ENCODE measurements around the gene CLK3. TPM values are rescaled to one million over a fixed set of nuclear protein-coding genes. Genes with fewer than 3 reads are reported as not detected.
"Not testable (repeated sequence)": the region's sequence is repeated elsewhere in the genome, so short reads cannot be mapped to it uniquely, and the experiment has no call there.

Gene CLK3
- polyA plus RNA-seq (2013, experiment 1 of 2; ENCODE audit: insufficient read length): 44.2 TPM
- 45.5 TPM for polyA plus RNA-seq (2013, experiment 2 of 2; ENCODE audit: insufficient read length)

- DNase-seq: peak; percentile 94
Observed at GRCh38 chr15:74615508-74616365, at the start of gene CLK3. TSS of gene CLK3 (plus strand) at chr15:74615836. CDS start at chr15:74619197, 3,361 bp downstream.

- DNase-seq: no peak
Observed at GRCh38 chr15:74568594-74568993, 47.0 kb upstream of the CLK3 start.

- DNase-seq: no peak
Observed at GRCh38 chr15:74569731-74570070, 45.9 kb upstream of the CLK3 start.

DNA sequence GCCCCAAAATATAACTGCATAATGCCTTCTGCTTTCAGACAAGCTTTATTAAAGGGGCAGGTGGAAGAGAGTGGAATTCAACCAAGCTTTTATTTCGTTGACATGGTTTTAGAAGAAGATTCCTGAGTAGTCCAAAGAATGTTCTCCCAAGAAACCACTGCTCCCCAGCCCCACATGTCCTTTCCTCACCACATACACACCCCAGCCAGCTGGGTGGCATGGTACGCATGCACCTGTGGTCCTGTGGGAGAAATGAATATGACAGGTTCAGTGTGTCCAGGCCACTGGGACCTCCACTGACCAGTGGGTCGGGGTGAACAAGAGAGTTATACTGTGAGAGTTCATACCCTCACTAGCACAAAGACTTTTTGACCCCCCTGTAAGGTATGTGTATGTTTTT lies 44.4 kb upstream of the CLK3 start:
- DNase-seq: no peak

GRCh38 chr15:74573987-74574386 lies 41.6 kb upstream of the CLK3 start:
- no peak for DNase-seq

DNA sequence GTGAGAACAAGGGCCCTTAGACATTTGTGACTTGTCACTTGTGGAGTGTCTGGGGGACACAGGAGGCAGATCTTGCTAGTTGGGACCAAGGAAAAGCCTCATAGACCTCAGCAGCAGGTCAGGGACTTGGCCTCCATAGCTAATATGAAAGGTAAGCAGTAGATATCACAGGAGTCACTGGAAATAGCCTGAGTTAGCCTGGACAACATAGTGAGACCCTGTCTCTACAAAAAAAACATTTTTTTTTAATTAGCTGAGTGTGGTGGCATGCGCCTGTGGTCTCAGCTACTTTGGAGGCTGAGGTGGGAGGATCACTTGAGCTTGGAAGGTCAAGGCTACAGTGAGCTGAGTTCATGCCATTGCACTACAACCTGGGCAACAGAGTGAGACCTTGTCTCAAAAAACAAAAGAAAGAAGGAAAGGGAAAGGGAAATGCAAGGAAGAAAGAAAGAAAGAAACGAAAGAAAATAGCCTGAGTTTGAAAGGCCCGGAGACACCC lies 37.1 kb upstream of the CLK3 start:
- DNase-seq: no peak

DNA sequence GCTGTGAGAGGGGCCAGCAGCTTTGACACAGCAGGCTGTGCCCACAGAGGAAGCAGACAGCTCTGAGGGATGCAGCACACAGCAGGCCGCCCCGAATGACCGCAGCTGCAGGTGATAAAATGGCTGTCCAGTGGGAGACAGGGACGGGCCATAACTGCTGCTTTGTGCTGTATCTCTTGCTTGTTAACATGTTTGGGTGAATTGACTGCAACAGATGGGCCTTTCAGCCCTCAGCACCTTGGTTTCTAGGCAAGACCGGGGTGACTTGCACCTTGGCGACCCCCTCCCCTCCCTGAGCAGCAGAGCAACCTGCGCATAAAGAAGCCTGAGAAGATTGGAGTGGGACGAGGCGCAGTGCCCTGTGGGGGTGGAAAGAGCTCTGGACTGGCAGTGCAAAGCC lies 36.6 kb upstream of the CLK3 start:
- DNase-seq: no peak

DNA sequence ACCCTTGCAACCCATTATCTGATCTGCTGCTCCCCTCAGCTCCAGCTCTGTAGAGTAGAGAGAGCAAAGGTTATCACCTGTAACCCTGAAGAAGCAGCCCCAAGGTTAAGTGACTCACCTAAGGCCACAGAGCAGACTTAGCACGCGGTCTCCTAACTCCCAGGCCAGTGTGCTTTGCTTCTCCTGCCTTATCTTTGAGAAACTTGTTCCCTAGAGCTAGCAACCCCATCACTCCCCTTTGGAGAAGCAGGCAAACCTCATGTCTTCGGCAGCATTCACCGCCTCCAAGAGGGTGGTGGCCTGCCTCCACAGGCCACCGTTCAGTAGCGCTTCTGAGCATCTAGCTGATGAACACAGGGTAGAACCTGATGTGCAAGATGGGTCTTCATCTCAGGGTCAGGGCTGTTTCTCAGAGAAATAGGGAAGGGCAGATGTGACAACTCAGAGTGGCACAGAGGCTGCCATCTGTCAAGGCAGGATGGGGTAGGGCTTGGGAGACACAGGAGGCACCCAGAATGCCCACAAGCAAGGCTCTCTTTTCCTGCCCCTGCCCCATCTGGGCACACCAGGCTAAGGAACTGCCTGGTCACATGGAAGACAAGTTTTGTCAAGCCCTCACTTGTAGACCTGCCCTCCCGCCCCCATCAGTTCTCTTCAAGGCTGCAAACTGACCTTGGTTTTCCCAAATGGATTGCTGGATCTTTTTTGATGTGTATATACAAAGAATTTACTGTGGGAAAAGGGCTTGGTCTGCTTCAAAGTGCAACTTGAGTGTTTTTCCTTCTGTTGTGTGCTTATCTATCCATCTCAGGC lies 34.9 kb upstream of the CLK3 start:
- DNase-seq: no peak

- no peak for DNase-seq
Observed at GRCh38 chr15:74584204-74584603, 31.4 kb upstream of the CLK3 start.

GRCh38 chr15:74584779-74585178 lies 30.9 kb upstream of the CLK3 start:
- no peak for DNase-seq

DNA sequence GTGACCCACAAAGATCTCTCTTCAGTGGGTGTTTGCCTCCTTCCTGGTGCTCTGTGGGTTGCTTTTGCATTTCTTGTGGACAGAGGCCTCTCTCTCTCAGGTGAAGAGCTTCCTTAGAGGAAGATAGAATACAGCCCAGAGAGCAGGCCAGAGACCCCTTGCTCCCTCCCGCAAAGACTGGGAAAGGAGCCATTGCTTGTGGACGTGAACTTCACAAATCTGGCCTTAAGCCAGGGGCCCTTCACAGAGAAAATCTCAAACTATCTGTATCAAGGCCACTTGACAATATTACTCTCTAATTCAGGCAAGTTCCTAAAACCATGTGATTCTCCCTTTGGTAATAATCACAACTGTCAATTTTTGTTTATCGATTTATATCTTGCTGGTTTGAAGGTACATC lies 30.4 kb upstream of the CLK3 start:
- no peak for DNase-seq

DNA sequence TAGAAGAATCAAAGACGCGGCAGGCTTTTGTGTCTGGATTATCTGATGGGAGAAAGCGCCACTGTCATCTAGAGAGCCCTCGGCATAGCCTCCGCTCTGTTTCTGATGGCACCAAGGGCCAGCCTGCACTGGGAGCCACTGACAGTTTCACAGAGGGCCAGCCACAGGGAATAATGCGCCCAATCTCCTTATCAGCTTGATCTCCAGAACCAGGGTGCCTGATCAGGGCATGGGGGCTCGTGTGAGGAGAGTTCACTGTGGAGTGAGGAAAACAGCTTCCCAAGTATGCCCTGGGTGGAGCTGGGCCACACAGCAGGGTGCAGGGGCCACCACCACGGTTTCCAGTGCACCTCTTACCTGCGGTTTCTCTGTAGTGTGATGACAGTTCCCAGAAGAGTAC lies 29.8 kb upstream of the CLK3 start:
- DNase-seq: no peak

GRCh38 chr15:74589826-74590225 lies 25.8 kb upstream of the CLK3 start:
- no peak for DNase-seq

DNA sequence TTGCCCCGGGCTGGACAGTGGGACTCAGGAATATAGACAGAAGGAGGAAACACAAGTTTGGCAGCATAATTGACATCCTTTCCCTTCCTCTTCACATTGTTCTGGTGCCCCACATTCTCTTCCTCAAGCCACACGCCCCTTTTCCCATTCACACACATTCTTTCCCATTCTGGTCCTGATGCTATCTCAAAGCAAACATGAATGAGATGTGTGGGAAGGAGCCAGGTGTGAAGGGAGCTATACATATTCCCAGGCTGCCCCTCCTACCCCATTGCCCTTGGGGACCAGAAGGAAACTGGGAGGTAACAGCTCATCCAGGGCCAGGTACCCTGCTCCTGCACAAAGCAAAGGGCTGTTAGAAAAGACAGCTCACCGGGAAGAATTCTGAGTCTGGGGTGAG lies 23.4 kb upstream of the CLK3 start:
- no peak for DNase-seq

DNA sequence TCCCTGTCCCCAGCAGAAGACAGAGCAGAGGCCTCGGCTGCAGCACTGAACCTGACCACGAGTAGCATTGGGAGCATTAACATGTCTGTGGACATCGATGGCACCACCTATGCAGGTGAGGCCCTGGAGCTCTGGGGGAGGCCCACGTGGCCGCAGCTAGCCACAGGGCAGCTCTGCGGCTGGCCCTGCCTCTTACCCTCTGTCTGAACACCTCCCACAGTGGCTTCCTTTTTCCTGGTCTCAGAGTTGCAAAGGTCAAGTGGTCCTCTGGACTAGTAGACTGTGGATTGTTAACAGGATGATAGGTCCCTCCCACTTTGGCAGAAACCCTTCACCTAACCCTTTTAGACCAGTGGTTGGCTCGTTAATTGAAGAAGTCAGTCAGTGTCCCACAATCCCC lies 22.5 kb upstream of the CLK3 start:
- DNase-seq: no peak

- DNase-seq: no peak
Observed at GRCh38 chr15:74594455-74594854, 21.2 kb upstream of the CLK3 start.

- no peak for DNase-seq
Observed at GRCh38 chr15:74595271-74595670, 20.4 kb upstream of the CLK3 start.

DNA sequence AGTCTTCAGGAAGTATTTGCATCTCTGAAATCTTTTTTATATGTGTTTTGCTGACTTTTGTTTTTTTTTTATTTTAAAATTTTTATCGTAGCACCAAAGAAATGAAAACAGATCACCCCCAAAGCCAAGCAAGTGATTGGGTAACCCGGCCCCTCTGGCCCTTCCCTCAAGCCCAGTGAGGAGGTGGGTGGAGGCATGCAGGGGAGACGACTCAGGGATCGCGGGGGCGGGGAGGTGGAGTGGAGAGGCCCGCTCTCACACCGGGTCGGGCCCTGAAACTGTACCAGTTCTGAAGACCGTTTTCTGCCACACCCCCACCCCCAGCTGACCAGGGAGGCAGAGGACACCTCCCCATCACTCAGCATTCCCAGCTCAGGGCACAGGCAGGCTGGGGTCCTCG lies 18.9 kb upstream of the CLK3 start:
- DNase-seq: not testable (repeated sequence)

DNA sequence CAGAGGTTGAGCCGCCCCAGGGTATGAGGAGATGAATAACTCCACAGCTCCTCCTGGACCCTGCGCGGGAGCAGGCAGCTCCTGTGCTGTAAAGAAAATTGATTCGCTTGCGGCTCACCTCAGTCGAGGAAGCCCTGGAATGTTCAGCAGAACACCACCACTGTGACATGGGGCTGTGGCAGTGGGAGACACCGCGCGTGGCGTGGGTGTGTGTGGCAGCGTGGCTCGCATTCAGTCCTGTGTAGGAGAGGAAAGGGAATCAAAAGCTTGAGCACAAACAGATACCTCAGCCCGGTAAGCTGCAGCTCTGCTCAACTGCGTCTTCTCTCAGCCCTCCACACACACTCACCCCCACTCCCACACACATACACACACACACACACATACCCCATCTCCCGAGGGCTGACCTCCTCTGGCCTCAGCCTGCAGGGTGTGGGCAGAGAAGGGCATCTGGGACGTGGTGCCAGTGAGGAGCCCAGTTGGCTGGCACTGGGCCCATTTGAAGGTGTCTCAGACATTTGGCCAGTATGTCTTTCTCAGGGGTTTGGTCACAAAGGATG lies 18.4 kb upstream of the CLK3 start:
- DNase-seq: not testable (repeated sequence)

GRCh38 chr15:74598126-74598842 lies 17.4 kb upstream of the CLK3 start:
- DNase-seq: peak; percentile 86

- DNase-seq: no peak
Observed at GRCh38 chr15:74599156-74599555, 16.5 kb upstream of the CLK3 start.

DNA sequence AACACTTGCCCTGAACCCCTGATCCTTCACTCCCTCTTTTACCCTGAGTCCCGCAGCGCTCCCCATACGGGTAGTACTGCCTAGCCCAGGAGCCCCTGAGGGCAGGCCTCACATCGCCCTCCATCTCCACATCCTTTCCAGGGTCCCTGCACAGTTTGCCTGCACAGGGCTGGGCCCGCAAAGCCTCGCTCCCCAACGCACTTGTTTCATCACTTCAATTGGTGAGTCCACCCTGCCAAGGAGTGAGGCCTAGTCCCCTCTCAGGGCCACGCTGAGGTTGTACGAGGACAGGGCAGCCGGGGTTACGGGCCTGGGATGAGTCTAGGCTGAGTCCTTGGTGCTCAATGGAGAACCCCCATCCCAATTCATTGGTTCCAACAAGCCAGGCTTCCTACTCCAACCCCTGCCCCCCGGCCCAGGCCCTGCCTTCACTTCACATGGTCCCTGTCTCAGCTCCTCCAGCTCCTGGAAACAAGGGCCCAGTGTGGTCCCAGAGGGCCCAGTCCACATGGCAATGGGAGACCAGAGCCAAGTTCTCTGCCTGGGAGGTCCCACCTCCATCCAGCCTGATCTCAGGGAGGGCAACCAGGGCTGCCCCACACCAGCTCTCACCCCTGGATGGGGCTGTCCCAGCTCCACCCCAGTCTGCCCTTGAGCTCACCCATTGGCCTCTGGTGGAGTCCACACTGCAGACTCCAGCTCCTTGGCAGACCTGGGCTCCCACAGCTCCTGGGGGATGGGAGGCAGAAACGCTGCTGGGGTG lies 12.4 kb upstream of the CLK3 start:
- DNase-seq: no peak

All from fibroblast of skin of abdomen (primary cell).